GM19043 (cell line): ENCODE measurements around the gene IER3.
"Not testable (repeated sequence)": the region's sequence is repeated elsewhere in the genome, so short reads cannot be mapped to it uniquely, and the experiment has no call there.

Experiments
- ATAC-seq: cut with Tn5 transposase; IDR thresholded peaks from one replicate; pipeline ENCODE4 v1.9.1; 2021; ENCODE audit warnings: low read depth; ENCODE audit not compliant: unreplicated experiment

IER3 gene

GRCh38 chr6:30725713-30726505, 18.4 kb downstream of the IER3 start:
- ATAC-seq: no peak

DNA sequence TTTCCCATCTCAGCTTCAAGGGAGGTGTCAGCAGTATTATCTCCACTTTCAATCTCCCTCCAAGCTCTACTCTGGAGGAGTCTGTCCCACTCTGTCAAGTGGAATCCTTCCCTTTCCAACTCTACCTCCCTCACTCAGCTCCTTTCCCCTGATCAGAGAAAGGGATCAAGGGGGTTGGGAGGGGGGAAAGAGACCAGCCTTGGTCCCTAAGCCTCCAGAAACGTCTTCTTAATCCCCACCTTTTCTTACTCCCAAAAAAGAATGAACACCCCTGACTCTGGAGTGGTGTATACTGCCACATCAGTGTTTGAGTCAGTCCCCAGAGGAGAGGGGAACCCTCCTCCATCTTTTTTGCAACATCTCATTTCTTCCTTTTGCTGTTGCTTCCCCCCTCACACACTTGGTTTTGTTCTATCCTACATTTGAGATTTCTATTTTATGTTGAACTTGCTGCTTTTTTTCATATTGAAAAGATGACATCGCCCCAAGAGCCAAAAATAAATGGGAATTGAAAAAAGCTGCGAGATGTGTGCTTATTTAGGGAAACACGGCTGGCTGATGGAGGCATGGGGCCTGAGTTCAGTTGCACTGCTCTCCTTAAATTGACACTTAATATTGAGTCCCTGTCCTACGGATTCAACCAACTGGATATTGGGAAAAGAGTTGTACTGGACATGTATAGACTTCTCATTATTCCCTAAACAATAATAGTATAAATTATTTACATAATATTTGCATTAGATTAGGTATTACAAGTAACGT, 19.3 kb downstream of the IER3 start:
- ATAC-seq: no peak

DNA sequence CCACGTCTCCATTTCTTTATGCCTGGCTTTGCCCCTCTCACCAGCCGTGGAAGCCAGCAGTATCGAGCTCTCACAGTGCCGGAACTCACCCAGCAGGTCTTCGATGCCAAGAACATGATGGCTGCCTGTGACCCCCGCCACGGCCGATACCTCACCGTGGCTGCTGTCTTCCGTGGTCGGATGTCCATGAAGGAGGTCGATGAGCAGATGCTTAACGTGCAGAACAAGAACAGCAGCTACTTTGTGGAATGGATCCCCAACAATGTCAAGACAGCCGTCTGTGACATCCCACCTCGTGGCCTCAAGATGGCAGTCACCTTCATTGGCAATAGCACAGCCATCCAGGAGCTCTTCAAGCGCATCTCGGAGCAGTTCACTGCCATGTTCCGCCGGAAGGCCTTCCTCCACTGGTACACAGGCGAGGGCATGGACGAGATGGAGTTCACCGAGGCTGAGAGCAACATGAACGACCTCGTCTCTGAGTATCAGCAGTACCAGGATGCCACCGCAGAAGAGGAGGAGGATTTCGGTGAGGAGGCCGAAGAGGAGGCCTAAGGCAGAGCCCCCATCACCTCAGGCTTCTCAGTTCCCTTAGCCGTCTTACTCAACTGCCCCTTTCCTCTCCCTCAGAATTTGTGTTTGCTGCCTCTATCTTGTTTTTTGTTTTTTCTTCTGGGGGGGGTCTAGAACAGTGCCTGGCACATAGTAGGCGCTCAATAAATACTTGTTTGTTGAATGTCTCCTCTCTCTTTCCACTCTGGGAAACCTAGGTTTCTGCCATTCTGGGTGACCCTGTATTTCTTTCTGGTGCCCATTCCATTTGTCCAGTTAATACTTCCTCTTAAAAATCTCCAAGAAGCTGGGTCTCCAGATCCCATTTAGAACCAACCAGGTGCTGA, 20.3 kb downstream of the IER3 start:
- ATAC-seq: not testable (repeated sequence)

DNA sequence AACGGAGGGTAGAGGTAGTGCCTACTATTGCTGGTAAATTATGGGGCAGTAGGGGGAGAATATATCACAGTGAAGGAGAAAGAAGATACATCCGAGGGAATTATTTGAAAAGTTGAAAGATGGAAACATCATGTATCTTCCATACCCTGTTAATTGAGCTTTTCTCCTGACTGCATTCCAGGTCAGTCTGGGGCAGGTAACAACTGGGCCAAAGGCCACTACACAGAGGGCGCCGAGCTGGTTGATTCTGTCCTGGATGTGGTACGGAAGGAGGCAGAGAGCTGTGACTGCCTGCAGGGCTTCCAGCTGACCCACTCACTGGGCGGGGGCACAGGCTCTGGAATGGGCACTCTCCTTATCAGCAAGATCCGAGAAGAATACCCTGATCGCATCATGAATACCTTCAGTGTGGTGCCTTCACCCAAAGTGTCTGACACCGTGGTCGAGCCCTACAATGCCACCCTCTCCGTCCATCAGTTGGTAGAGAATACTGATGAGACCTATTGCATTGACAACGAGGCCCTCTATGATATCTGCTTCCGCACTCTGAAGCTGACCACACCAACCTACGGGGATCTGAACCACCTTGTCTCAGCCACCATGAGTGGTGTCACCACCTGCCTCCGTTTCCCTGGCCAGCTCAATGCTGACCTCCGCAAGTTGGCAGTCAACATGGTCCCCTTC, 21.0 kb downstream of the IER3 start:
- not testable (repeated sequence) for ATAC-seq

- no peak for ATAC-seq
Measured at GRCh38 chr6:30722280-30723112, 21.9 kb downstream of the IER3 start.

DNA sequence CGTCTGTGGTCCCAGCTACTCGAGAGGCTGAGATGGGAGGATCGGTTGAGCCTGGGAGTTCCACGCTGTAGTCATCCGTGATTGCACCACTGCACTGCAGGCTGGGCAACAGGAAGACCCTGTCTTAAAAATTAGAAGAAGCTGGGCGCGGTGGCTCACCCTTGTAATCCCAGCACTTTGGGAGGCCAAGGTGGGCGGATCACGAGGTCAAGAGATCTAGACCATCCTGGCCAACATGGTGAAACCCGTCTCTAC, 22.4 kb downstream of the IER3 start:
- not testable (repeated sequence) for ATAC-seq

DNA sequence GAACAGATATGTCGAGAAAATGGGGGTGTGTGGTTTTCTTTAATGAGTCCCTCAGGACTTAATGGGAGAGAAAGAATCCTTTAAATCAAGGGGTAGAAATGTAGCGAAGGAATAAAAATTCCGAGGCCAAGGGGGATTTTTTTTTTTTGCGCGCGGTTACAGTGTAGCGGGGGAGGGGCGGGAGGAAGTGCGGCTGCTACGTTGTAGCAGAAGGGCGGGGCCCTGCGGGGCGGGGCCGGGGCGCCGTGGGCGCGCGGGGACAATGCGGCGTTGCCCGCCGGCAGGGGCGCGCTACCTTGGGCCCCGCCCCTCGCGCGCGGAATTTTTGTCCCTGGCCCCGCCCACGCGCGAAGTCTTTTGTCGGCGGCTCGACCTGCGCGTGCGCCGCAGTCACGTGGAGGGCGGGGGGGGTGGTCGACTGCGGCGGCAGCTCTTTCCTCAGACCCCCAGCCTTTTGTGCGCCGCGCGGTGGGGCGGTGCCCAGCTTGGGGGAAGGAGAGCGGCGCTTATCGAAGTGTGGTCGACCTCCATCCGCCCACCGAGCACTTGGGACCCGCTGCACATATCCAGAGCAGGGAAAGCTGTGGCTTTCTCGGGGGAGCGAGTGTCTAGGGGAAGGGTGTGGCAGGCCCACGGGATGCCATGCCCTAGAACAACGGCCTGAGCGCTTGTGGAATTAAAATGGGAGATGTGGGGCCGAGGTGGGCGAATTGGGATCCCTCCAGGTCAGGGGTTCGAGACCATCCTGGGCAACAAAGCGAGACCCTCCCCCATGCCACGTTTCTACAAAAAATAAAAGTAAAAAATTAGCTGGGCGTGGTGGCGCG, 22.9 kb downstream of the IER3 start:
- no peak for ATAC-seq

DNA sequence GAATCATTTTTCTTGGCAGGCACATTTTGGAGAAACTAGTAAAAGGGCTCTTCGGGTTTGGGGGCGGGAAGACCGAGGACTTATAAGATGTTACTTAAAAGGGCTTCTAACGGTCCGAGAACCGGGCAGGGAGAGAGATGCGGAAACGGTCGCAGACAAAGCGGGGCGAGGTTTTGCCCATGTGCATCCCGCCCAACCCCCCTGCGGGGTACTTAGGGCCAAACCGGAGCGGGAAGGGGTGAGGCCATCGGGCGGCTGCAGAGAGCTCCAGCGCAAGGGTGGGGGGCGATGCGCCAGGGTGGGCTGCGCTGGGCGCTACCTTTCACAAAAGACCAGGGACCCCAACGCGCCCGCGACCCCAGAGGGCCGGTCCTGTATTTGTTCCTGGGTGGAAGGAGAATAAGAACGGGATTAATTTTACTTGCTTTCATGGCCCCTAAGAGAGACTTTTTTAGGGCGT, 23.6 kb downstream of the IER3 start:
- no peak for ATAC-seq

- peak; percentile 40 for ATAC-seq
Measured at GRCh38 chr6:30719791-30720737, 24.3 kb downstream of the IER3 start, which contains the start of gene TUBB. Gene TUBB, plus strand, starts transcription at chr6:30720352. Its CDS starts 155 bp downstream, at chr6:30720507.

GRCh38 chr6:30719356-30719755, 25.0 kb downstream of the IER3 start:
- no peak for ATAC-seq

DNA sequence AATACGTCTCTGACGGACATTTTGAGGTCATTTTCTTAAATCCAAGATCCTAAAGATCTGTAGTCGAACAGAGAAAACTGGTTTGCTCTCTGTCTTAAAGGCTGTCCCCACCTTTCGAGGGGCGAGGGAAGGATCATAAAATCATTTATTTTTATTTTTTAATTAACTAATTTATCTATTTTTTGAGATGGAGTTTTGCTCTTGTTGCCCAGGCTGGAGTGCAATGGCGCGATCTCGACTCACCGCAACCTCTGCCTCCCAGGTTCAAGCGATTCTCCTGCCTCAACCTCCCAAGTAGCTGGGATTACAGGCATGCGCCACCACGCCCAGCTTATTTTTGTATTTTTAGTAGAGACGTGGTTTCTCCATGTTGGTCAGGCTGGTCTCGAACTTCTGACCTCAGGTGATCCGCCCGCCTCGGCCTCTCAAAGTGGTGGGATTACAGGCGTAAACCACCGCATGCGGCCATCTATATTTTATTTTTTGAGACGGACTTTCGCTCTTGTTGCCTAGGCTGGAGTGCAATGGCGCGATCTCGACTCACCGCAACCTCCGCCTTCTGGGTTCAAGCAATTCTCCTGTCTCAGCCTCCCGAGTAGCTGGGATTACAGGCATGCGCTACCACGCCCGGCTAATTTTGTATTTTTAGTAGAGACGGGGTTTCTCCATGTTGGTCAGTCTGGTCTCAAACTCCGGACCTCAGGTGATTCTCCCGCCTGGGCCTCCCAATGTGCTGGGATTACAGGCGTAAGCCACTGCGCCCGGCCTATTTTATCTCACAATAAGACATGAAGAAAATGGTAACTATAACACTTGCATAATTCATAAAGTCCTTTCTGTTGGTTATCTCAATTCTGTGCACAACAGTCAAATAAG, 26.3 kb downstream of the IER3 start:
- not testable (repeated sequence) for ATAC-seq

DNA sequence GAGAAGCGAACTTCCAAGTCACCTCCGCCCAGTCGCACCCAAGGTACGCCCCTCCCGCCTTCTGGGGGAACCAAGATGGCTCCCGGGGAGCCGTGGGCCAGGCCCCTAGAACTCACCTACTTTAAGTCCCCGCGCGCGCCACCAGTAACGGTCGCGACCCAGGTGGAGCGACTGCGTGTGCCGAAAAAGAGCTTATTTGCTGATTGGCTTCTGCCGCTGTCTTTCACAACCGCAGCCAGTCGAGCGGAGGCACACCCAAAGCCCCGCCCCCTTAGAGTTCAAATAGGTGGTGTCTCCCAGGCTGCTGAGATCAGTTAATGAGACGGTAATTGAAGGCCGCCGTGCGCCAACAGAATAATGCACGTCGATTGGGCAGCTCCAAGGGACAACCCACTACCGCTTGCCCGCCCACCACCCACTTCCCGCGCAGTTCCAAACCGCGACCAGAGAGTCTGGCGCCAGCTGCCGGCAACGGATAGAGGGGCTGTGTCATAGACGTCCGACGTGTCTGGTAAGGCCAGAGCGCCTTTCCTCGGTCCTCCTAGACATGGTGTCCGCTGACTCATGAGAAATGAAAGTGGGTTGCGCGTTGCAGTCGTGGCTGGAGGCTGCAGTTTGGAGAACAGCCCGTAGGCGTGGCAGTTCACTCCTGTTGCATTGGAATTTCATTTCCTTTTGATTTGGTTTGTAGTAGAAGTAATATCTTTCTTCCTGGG, 27.1 kb downstream of the IER3 start, which contains the start of gene MDC1:
Gene MDC1 (minus strand): TSS at position 153 of the 716 bp plus-strand sequence. CDS start 2,106 bp downstream, outside the sequence.
- ATAC-seq: peak; percentile 64

- ATAC-seq: no peak
Measured at GRCh38 chr6:30716879-30717128, 27.5 kb downstream of the IER3 start.

GRCh38 chr6:30714263-30714662, 30.1 kb downstream of the IER3 start:
- no peak for ATAC-seq

- ATAC-seq: no peak
Measured at GRCh38 chr6:30712441-30712945, 31.9 kb downstream of the IER3 start.
